GM19468 (cell line): ENCODE results near the gene FAH.
"Not testable (repeated sequence)": the region's sequence is repeated elsewhere in the genome, so short reads cannot be mapped to it uniquely, and the experiment has no call there.

Experiments
- ATAC-seq: cut with Tn5 transposase; IDR thresholded peaks from one replicate; pipeline ENCODE4 v1.9.1; 2021; ENCODE audit warnings: mild to moderate bottlenecking, moderate library complexity, moderate number of reproducible peaks; ENCODE audit not compliant: unreplicated experiment; ENCODE audit errors: extremely low read depth

FAH gene

GRCh38 chr15:80152896-80153876, at the start of gene FAH:
TSS of gene FAH (plus strand) at chr15:80152999. CDS start at chr15:80153055, 56 bp downstream.
- no peak for ATAC-seq

- ATAC-seq: no peak
Observed at GRCh38 chr15:80105193-80105592, 47.6 kb upstream of the FAH start.

DNA sequence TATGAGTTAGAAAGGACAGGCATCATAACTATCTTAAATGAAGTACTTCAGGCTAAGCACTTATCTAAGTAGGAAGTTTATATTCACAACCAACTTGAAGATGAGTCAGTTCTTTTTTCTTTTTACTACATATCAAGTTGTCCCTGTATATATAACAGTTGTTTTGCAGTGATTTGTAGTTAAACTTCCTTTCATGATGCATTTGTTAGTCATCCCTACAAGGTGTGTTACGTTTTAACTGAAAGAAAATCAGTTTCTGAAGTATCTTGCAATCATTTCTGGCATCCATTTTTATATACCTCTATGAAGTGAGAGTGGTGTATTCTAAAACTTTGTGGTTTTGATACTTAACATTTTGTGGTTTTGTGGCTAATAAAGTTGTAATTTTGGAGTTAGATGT, 47.2 kb upstream of the FAH start:
- ATAC-seq: no peak

GRCh38 chr15:80106051-80106450, 46.7 kb upstream of the FAH start:
- ATAC-seq: no peak

DNA sequence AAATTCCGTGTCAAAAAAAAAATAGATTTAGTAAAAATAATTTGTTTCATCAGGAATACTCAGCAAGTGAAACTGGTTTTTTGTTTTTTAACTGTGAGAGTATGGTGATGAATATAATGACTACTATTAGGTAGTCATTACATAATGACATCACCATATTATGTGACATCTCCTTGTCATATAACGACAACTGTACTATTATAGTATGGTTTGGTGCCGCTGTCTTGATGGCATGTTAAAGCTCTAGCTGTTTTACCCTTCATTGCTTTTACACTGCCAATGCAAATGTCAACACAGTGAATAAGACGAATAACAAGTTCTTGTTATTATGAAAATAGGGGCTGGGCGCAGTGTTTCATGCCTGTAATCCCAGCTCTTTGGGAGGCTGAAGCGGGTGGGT, 45.6 kb upstream of the FAH start:
- ATAC-seq: no peak

GRCh38 chr15:80107774-80108173, 45.0 kb upstream of the FAH start:
- ATAC-seq: no peak

GRCh38 chr15:80109388-80109787, 43.4 kb upstream of the FAH start:
- no peak for ATAC-seq

GRCh38 chr15:80110920-80111319, 41.9 kb upstream of the FAH start:
- ATAC-seq: no peak

- no peak for ATAC-seq
Observed at GRCh38 chr15:80114114-80114513, 38.7 kb upstream of the FAH start.

DNA sequence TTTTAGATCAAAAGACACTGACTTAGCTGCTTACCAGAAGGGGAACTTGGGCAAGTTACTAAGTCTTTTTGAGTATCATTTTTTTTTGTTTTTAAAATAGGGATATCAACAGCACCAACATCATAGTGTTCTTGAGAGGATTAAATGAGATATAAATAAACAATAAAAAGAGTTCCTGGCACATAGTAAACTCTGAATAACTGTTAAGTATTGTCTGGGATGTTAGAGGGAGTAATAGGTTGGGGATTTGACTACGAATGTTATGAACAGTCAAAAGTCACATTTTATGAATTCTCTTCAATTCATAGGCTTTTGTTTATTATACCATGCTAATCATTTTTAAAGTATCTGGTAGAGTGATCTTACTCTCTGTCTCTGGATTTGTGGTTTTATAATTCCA, 37.8 kb upstream of the FAH start:
- ATAC-seq: no peak

GRCh38 chr15:80118956-80119355, 33.8 kb upstream of the FAH start:
- no peak for ATAC-seq

GRCh38 chr15:80120636-80121035, 32.2 kb upstream of the FAH start:
- no peak for ATAC-seq

GRCh38 chr15:80121546-80121945, 31.3 kb upstream of the FAH start:
- ATAC-seq: no peak

DNA sequence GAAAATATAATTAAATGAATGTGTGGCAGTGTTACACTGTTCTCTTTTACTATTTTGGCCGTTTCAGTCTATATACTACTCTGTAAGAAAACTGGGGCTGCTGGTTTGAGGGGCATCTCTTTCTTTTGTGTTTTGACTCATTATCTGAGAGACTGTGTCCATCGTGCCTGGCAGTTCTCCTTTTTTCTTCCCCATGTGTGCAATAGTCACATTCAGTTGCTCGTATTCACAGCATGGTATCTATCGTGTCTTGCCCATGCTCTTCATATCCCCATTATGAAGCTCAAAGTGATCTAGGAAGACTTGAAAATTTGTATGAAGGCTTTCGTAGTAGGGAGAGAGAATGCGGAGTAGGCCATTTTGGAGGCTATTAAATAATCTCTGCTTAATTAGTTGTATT, 29.8 kb upstream of the FAH start:
- no peak for ATAC-seq

DNA sequence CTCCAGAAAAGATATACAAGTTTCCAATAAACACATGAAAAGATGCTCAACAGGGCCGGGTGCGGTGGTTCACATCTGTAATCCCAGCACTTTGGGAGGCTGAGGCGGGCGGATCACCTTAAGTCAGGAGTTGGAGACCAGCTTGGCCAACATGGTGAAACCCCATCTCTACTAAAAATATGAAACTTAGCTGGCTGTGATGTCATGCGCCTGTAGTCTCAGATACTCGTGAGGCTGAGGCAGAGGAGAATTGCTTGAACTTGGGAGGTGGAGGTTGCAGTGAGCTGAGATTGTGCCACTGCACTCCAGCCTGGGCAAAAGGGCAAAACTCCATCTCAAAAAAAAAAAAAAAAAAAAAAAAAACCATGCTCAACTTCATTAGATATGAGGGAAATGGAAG, 25.5 kb upstream of the FAH start:
- not testable (repeated sequence) for ATAC-seq

- no peak for ATAC-seq
Observed at GRCh38 chr15:80127911-80128310, 24.9 kb upstream of the FAH start.

- no peak for ATAC-seq
Observed at GRCh38 chr15:80132382-80132781, 20.4 kb upstream of the FAH start.

GRCh38 chr15:80136854-80137253, 15.9 kb upstream of the FAH start:
- no peak for ATAC-seq

- ATAC-seq: no peak
Observed at GRCh38 chr15:80138961-80139360, 13.8 kb upstream of the FAH start.

DNA sequence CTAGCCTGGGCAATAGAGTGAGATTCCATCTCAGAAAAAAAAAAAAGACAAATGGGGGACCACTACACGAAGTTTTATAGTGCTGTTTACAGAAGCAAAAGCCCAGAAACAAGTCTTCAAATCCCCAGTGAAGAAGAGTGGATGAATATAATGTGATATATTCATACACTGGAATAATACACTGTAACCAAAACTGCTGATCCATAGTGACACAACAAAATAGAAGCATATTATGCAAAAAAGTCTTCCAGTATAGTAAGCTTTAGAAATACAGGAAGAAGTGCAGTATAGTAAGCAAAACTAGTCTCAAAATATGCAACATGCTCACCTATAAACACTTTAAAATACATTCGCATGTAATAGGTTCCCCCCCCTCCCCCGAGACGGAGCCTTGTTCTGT, 11.9 kb upstream of the FAH start:
- ATAC-seq: no peak

DNA sequence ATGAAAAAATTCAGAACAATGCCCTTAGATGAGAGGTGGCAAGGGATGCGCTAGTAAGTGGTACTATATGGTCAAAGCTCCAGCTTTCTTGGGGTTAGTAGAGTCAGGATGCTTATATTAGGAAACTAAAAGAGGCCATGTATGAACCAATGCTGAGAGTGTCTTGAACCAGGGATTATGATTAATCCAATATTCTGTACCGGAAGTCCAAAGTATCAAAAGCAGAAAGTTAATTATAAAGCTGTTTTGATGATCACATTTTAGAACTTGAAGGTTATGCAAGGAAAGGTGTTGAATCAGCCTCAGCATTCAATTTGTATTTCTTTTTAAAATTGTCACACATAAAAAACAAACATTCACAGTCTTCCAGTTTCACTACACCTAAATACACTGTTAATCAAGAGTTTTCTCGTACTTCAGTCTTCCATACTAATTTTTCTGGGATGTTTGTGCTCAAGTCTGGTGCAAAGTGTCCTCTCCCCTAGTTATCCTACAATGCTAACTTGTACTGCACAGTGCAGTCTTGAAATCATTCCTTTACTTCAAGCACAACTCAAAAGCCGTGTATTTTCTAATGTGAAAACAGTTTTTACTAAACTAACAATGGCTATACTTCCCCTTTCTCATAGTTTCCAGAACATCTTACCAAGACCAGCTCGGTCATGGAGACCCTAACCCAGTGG, 10.7 kb upstream of the FAH start:
- ATAC-seq: no peak
